Esophagus muscularis mucosa (tissue), 4 donors: ENCODE results near the gene HIF1AN. TPM values are rescaled to one million over a fixed set of nuclear protein-coding genes. Genes with fewer than 3 reads are reported as not detected.

Source experiments
- DNase-seq: peaks from one replicate; pipeline ENCODE4 v3.0.0-alpha.2; 2017; ENCODE audit errors: extremely low spot score
- H3K27ac ChIP-seq, 4 donors: fragments of 200-600 bp; sonication (generic); replicated peaks in 1 of 4; 1 replicate in 3 of 4; 2 replicates in 1 of 4; pipeline ENCODE4 v1.5.1; 2016 to 2019; ENCODE audit warnings: mild to moderate bottlenecking in 1 of 4
- H3K27me3 ChIP-seq, 4 donors: fragments of 200-600 bp; sonication (generic); one replicate each; pipeline versions ENCODE4 v1.5.1 to v1.6.0; 2016 to 2019
- H3K36me3 ChIP-seq, 4 donors: fragments of 200-600 bp; sonication (generic); one replicate each; pipeline ENCODE4 v1.5.1; 2016 to 2019
- H3K4me1 ChIP-seq, 4 donors: fragments of 200-600 bp; sonication (generic); one replicate each; pipeline ENCODE4 v1.5.1; 2016 to 2019
- H3K4me3 ChIP-seq, 4 donors: fragments of 200-600 bp; sonication (generic); 1 replicate in 2 of 4; 2 replicates in 2 of 4; pipeline ENCODE4 v1.5.1; 2016 to 2019; ENCODE audit warnings: mild to moderate bottlenecking in 4 of 4, moderate library complexity in 1 of 4
- H3K9me3 ChIP-seq, 4 donors: fragments of 200-600 bp; sonication (generic); 1 replicate in 3 of 4; 2 replicates in 1 of 4; pipeline ENCODE4 v1.5.1; 2016 to 2019
- CTCF ChIP-seq, 3 experiments: fragments of 200-600 bp in 2 of 3; fragments of 450-650 bp in 1 of 3; sonication (generic) in 2 of 3; IDR thresholded peaks; one replicate each; pipeline ENCODE4 v1.5.1; 2017 to 2019; ENCODE audit warnings: antibody characterized with exemption in 3 of 3, mild to moderate bottlenecking in 2 of 3, moderate library complexity in 1 of 3
- EP300 ChIP-seq: sonication (generic); formaldehyde crosslinking; IDR thresholded peaks from one replicate; pipeline ENCODE4 v1.6.1; 2017; ENCODE audit warnings: antibody characterized with exemption
- POLR2A ChIP-seq: fragments of 450-650 bp; IDR thresholded peaks from one replicate; pipeline ENCODE4 v1.6.1; 2017; ENCODE audit warnings: antibody characterized with exemption, moderate library complexity, mild to moderate bottlenecking, low read depth
- POLR2AphosphoS5 ChIP-seq, 2 donors: sonication (generic); formaldehyde crosslinking; IDR thresholded peaks; one replicate each; pipeline ENCODE4 v1.6.1; 2017; ENCODE audit warnings: antibody characterized with exemption in 2 of 2
- WGBS: methylation state at CpG from one replicate; pipeline ENCODE4 v1.1.5; 2018; 5-methylcytosine and 5-hydroxymethylcytosine counted together
- intact Hi-C: fragments of 100-400 bp; cut with DNase I; formaldehyde crosslinking; loops from one replicate; pipeline ENCODE4 v1.15.1; 2023
- total RNA-seq, 4 donors: library from RNA; depleted of rRNA; stranded (reverse); fragments of >200 nt; gene quantifications; one replicate each; pipeline versions ENCODE4 v1.1.0 to v1.2.1, GENCODE V29; 2016

HIF1AN gene
- total RNA-seq, 4 donors from 2014 or later, result 7.6 to 15.4 (median 13.6) TPM

GRCh38 chr10:100565206-100565985 lies 29.7 kb downstream of the HIF1AN start:
- intact Hi-C loops, result no loop called here
- 73% methylated on average over 9 of the region's 9 CpGs for WGBS
- H3K27ac ChIP-seq, result no peak overlapping the region
- TF ChIP-seq EP300, result no peak
- TF ChIP-seq POLR2A, result no peak
- TF ChIP-seq POLR2AphosphoS5 (IDR thresholded peaks at IDR 0.05), result no peak
- TF ChIP-seq CTCF (IDR thresholded peaks at IDR 0.05), result no peak
- DNase-seq, result no peak
- peaks cover 0 to 97% (median 51%) of the 10 kb centered on the region in 4 donors for H3K27me3 ChIP-seq
- H3K4me3 ChIP-seq, result no peak overlapping the region
- H3K4me1 ChIP-seq, result peaks cover 9 to 15% (median 14%) of the 10 kb centered on the region in 4 donors
- peaks cover 0 to 3% (median 0%) of the 10 kb centered on the region in 4 donors for H3K9me3 ChIP-seq
- peaks cover 0 to 1% (median 0%) of the 10 kb centered on the region in 4 donors for H3K36me3 ChIP-seq

- peaks cover 0 to 3% (median 0%) of the 10 kb centered on the region in 4 donors for H3K9me3 ChIP-seq
- 57% methylated on average over 3 of the region's 3 CpGs for WGBS
- peaks cover 0 to 98% (median 53%) of the 10 kb centered on the region in 4 donors for H3K27me3 ChIP-seq
- H3K27ac ChIP-seq, result no peak overlapping the region
- peaks cover 9 to 15% (median 13%) of the 10 kb centered on the region in 4 donors for H3K4me1 ChIP-seq
- H3K36me3 ChIP-seq, result no peaks in the 10 kb centered on the region
- peak; percentile 89 for DNase-seq
- no peak overlapping the region for H3K4me3 ChIP-seq
- TF ChIP-seq POLR2A, result no peak
- intact Hi-C loops, result no loop called here
Observed at GRCh38 chr10:100566561-100566960, 30.8 kb downstream of the HIF1AN start.

- WGBS, result 41% methylated on average over 11 of the region's 11 CpGs
- intact Hi-C loops, result no loop called here
- no peaks in the 10 kb centered on the region for H3K36me3 ChIP-seq
- TF ChIP-seq CTCF (IDR thresholded peaks at IDR 0.05) (no peak), POLR2A (no peak), POLR2AphosphoS5 (IDR thresholded peaks at IDR 0.05) (no peak), EP300 (no peak)
- H3K27me3 ChIP-seq, result peaks cover 0 to 98% (median 48%) of the 10 kb centered on the region in 4 donors
- H3K4me1 ChIP-seq, result peaks cover 5 to 8% (median 7%) of the 10 kb centered on the region in 4 donors
- no peak overlapping the region for H3K4me3 ChIP-seq
- H3K9me3 ChIP-seq, result peaks cover 0 to 2% (median 0%) of the 10 kb centered on the region in 4 donors
- no peak overlapping the region for H3K27ac ChIP-seq
- DNase-seq, result no peak
Observed at GRCh38 chr10:100567249-100567648, 31.5 kb downstream of the HIF1AN start.

- Histone ChIP-seq H3K4me3 (no peak overlapping the region), H3K27ac (no peak overlapping the region), H3K9me3 (no peaks in the 10 kb centered on the region), H3K4me1 (peaks cover 0 to 2% (median under 1%) of the 10 kb centered on the region in 4 donors), H3K27me3 (peaks cover 0 to 98% (median 42%) of the 10 kb centered on the region in 4 donors), H3K36me3 (no peaks in the 10 kb centered on the region)
- WGBS, result 31% methylated on average over 6 of the region's 6 CpGs
- DNase-seq, result no peak
- no peak for TF ChIP-seq POLR2AphosphoS5 (IDR thresholded peaks at IDR 0.05)
- TF ChIP-seq POLR2A, result no peak
- no peak for TF ChIP-seq CTCF (IDR thresholded peaks at IDR 0.05)
- no peak for TF ChIP-seq EP300
- intact Hi-C loops, result no loop called here
Observed at GRCh38 chr10:100567826-100568225, 32.1 kb downstream of the HIF1AN start.

- TF ChIP-seq POLR2A (no peak), POLR2AphosphoS5 (IDR thresholded peaks at IDR 0.05) (no peak), CTCF (IDR thresholded peaks at IDR 0.05) (no peak), EP300 (no peak)
- whole genome bisulfite sequencing, result 79% methylated on average over 3 of the region's 3 CpGs
- Histone ChIP-seq H3K4me3 (no peak overlapping the region), H3K27ac (no peak overlapping the region), H3K36me3 (no peaks in the 10 kb centered on the region), H3K4me1 (no peaks in the 10 kb centered on the region), H3K9me3 (no peaks in the 10 kb centered on the region), H3K27me3 (peaks cover 0 to 97% (median 36%) of the 10 kb centered on the region in 4 donors)
- no peak for DNase-seq
- intact Hi-C loops, result no loop called here
Observed at GRCh38 chr10:100568912-100569311, 33.2 kb downstream of the HIF1AN start.
